ENCODE results near the gene ERC2.

- TF ChIP-seq, protein P1, sequence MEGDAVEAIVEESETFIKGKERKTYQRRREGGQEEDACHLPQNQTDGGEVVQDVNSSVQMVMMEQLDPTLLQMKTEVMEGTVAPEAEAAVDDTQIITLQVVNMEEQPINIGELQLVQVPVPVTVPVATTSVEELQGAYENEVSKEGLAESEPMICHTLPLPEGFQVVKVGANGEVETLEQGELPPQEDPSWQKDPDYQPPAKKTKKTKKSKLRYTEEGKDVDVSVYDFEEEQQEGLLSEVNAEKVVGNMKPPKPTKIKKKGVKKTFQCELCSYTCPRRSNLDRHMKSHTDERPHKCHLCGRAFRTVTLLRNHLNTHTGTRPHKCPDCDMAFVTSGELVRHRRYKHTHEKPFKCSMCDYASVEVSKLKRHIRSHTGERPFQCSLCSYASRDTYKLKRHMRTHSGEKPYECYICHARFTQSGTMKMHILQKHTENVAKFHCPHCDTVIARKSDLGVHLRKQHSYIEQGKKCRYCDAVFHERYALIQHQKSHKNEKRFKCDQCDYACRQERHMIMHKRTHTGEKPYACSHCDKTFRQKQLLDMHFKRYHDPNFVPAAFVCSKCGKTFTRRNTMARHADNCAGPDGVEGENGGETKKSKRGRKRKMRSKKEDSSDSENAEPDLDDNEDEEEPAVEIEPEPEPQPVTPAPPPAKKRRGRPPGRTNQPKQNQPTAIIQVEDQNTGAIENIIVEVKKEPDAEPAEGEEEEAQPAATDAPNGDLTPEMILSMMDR (conservative IDR thresholded peaks at IDR 0.05 in 1 of 2, IDR thresholded peaks at IDR 0.05 in 1 of 2; ENCODE audit: low read depth in 1 of 2, low read length in 2 of 2) = no peak
- no peak for TF ChIP-seq EZH2 (IDR thresholded peaks at IDR 0.05; ENCODE audit: low read length, missing control alignments)
Measured at GRCh38 chr3:55716044-55716443, 752.2 kb downstream of the ERC2 start.

Data from fibroblast of lung (primary cell).